B cell (primary cell): ENCODE data around the gene TSEN54. TPM values are rescaled to one million over a fixed set of nuclear protein-coding genes. Genes with fewer than 3 reads are reported as not detected.

Experiments used
- ATAC-seq: fragments of 200-7000 bp; cut with Tn5 transposase; one replicate; pipeline ENCODE4 v1.10.0; 2021; ENCODE audit warnings: low read depth, mild to moderate bottlenecking, moderate number of reproducible peaks, moderate library complexity
- CTCF ChIA-PET: fragments of 350-600 bp; sonication (Branson Sonifier 250); formaldehyde crosslinking; loops from one replicate; lab custom pipeline; 2021; ENCODE audit warnings: antibody characterized with exemption, inconsistent platforms; lab: Charles Lee
- POLR2A ChIA-PET: fragments of 350-600 bp; sonication (Branson Sonifier 250); formaldehyde crosslinking; loops from one replicate; lab custom pipeline; 2021; ENCODE audit warnings: antibody characterized with exemption; lab: Charles Lee
- DNase-seq: peaks from one replicate; pipeline ENCODE4 v3.0.0; 2013
- H2AFZ ChIP-seq: 2 replicates; pipeline ENCODE4 v1.6.1; 2012; ENCODE audit warnings: mild to moderate bottlenecking, low read depth, low read length; ENCODE audit not compliant: insufficient read depth, poor library complexity, severe bottlenecking
- H3K27ac ChIP-seq, 2 donors: 1 replicate in 1 of 2; 2 replicates in 1 of 2; pipeline ENCODE4 v1.5.1; 2012 to 2013; ENCODE audit warnings: low read length in 2 of 2, mild to moderate bottlenecking in 2 of 2, moderate library complexity in 1 of 2
- H3K27me3 ChIP-seq, 4 experiments: fragments of 200-600 bp in 1 of 4; sonication (generic) in 1 of 4; replicated peaks in 1 of 4; 1 replicate in 2 of 4; 2 replicates in 2 of 4; pipeline versions ENCODE4 v1.6.1 to v1.7.0; 2013 to 2016; ENCODE audit warnings: low read length in 3 of 4, mild to moderate bottlenecking in 2 of 4, mixed read lengths in 1 of 4, moderate library complexity in 1 of 4; ENCODE audit not compliant: insufficient read depth in 4 of 4, control insufficient read depth in 3 of 4; ENCODE audit errors: control extremely low read depth in 1 of 4
- H3K36me3 ChIP-seq, 2 experiments: replicated peaks in 1 of 2; 1 replicate in 1 of 2; 2 replicates in 1 of 2; pipeline versions ENCODE4 v1.6.1 to v1.7.1; 2013; ENCODE audit warnings: low read length in 1 of 2; ENCODE audit not compliant: insufficient read depth in 2 of 2, control insufficient read depth in 1 of 2; ENCODE audit errors: control extremely low read depth in 1 of 2, extremely low read depth in 1 of 2
- H3K4me1 ChIP-seq, 2 donors: fragments of 200-600 bp in 1 of 2; sonication (generic) in 1 of 2; 1 replicate in 1 of 2; 2 replicates in 1 of 2; pipeline versions ENCODE4 v1.5.1 to v1.6.1; 2013 to 2017; ENCODE audit warnings: low read length in 2 of 2; ENCODE audit not compliant: control insufficient read depth in 2 of 2, insufficient read depth in 2 of 2
- H3K4me2 ChIP-seq: replicated peaks from 2 replicates; pipeline ENCODE3; 2012; ENCODE audit warnings: mild to moderate bottlenecking, low read depth, low read length; ENCODE audit not compliant: poor library complexity, severe bottlenecking
- H3K4me3 ChIP-seq, 5 experiments: fragments of 200-600 bp in 1 of 5; sonication (generic) in 1 of 5; 1 replicate in 3 of 5; 2 replicates in 2 of 5; pipeline versions ENCODE4 v1.5.1 to v1.7.0; 2011 to 2016; ENCODE audit warnings: low read length in 4 of 5, mild to moderate bottlenecking in 4 of 5, low read depth in 2 of 5, control low read depth in 1 of 5, moderate library complexity in 1 of 5; ENCODE audit not compliant: insufficient read depth in 1 of 5; ENCODE audit errors: control extremely low read depth in 1 of 5, extremely low read depth in 1 of 5
- H3K79me2 ChIP-seq: fragments of 200-600 bp; sonication (generic); one replicate; pipeline ENCODE4 v1.6.0; 2016; ENCODE audit warnings: low read length; ENCODE audit not compliant: control insufficient read depth, insufficient read depth
- H3K9ac ChIP-seq: fragments of 200-600 bp; sonication (generic); 2 replicates; pipeline ENCODE4 v1.6.1; 2017; ENCODE audit warnings: mild to moderate bottlenecking, low read length, moderate library complexity
- H3K9me3 ChIP-seq, 3 donors: one replicate each; pipeline versions ENCODE4 v1.6.1 to v1.7.1; 2013; ENCODE audit warnings: low read length in 2 of 3; ENCODE audit not compliant: control insufficient read depth in 2 of 3, insufficient read depth in 1 of 3; ENCODE audit errors: control extremely low read depth in 1 of 3
- H4K20me1 ChIP-seq: 2 replicates; pipeline ENCODE4 v1.6.0; 2012; ENCODE audit warnings: mild to moderate bottlenecking, low read length; ENCODE audit not compliant: insufficient read depth, control insufficient read depth, poor library complexity, severe bottlenecking
- H3K27ac Mint-ChIP-seq: one replicate; pipeline ENCODE4 v1.8.0; 2021; ENCODE audit warnings: mixed read lengths
- H3K27me3 Mint-ChIP-seq: one replicate; pipeline ENCODE4 v1.8.0; 2021; ENCODE audit warnings: mixed read lengths
- H3K4me1 Mint-ChIP-seq: one replicate; pipeline ENCODE4 v1.8.0; 2021; ENCODE audit warnings: mixed read lengths
- H3K4me3 Mint-ChIP-seq: one replicate; pipeline ENCODE4 v1.8.0; 2021; ENCODE audit warnings: mixed read lengths
- H3K9me3 Mint-ChIP-seq: one replicate; pipeline ENCODE4 v1.8.0; 2022; ENCODE audit warnings: mixed read lengths; ENCODE audit not compliant: insufficient read depth
- CTCF ChIP-seq: fragments of 200-600 bp; IDR thresholded peaks from one replicate; pipeline ENCODE4 v1.8.0; 2022; ENCODE audit warnings: antibody characterized with exemption, mild to moderate bottlenecking
- EZH2 ChIP-seq: IDR thresholded peaks from 2 replicates; pipeline ENCODE4 v1.6.1; 2012; ENCODE audit warnings: borderline replicate concordance, low read depth, mild to moderate bottlenecking, moderate library complexity, low read length; ENCODE audit not compliant: insufficient read depth, poor library complexity, severe bottlenecking
- WGBS: methylation state at CpG from one replicate; pipeline ENCODE4 v1.1.5; 2013; ENCODE audit warnings: missing lambda C conversion rate; ENCODE audit not compliant: insufficient coverage; 5-methylcytosine and 5-hydroxymethylcytosine counted together
- intact Hi-C: fragments of 100-400 bp; cut with micrococcal nuclease; formaldehyde crosslinking; loops from one replicate; pipeline ENCODE4 v1.10.0; 2022
- polyA plus RNA-seq: library from polyadenylated mRNA; depleted of rRNA; stranded (reverse); fragments of >200 nt; gene quantifications from 2 replicates; pipeline ENCODE4 v1.2.3, GENCODE V29; 2012
- total RNA-seq, 2 donors: library from RNA; stranded (reverse); fragments of 120-200 nt in 1 of 2; gene quantifications; 1 replicate in 1 of 2; 2 replicates in 1 of 2; pipeline versions ENCODE4 v1.2.3 to v1.2.4, GENCODE V29; 2013 to 2022

The TSEN54 gene
- total and polyA plus RNA-seq, 2 donors (not counting 1 experiment from before 2014, with no cell fraction given): 33.0 to 45.9 TPM

GRCh38 chr17:75524269-75524969 lies 8.1 kb downstream of the TSEN54 start:
- peak overlapping the region; percentile 95 for H2AFZ ChIP-seq
- H3K79me2 ChIP-seq: peaks cover 17% of the 10 kb centered on the region
- peak overlapping the region; percentile 88 for H3K9ac ChIP-seq
- ChIA-PET CTCF (interaction anchor here (0.7 to 2.2 kb wide), 7 partner anchors 8 to 97 kb away, joined by 3 to 24 read pairs (median 6); partner anchors contain the start of gene TSEN54), POLR2A (interaction anchor here (0.6 to 1.6 kb wide), 4 partner anchors 8 to 92 kb away, joined by 3 to 22 read pairs (median 4); partner anchors contain the start of gene TSEN54)
- H3K27me3 ChIP-seq: peaks cover 0 to 7% (median 0%) of the 10 kb centered on the region in 4 experiments
- H4K20me1 ChIP-seq: peaks cover 7% of the 10 kb centered on the region
- H3K4me3 ChIP-seq: peak overlapping the region in 4 of 5 experiments; percentile 72 to 80 (median 77)
- Mint-ChIP-seq H3K27me3 (no peaks in the 10 kb centered on the region), H3K4me1 (peaks cover 14% of the 10 kb centered on the region), H3K9me3 (no peaks in the 10 kb centered on the region), H3K4me3 (peak overlapping the region; percentile 78), H3K27ac (no peak overlapping the region)
- H3K9me3 ChIP-seq: no peaks in the 10 kb centered on the region
- no peak for ATAC-seq
- H3K27ac ChIP-seq: no peak overlapping the region
- no peaks in the 10 kb centered on the region for H3K36me3 ChIP-seq
- WGBS: 34% methylated on average over 23 of the region's 24 CpGs
- peaks cover 15 to 18% of the 10 kb centered on the region in 2 donors for H3K4me1 ChIP-seq
- intact Hi-C loops: loop anchor here (2.0 kb wide), 2 partner anchors 68 to 98 kb away; partner anchors contain the start of gene TMEM94
- no peak for DNase-seq
- H3K4me2 ChIP-seq: peak overlapping the region; percentile 98
- no peak for TF ChIP-seq EZH2
- no peak for TF ChIP-seq CTCF
